GM12891 (cell line): Measurements from ENCODE around the gene FHAD1.
A peak's percentile ranks its signal among the peaks of the same experiment; 100 is the strongest.

Experiments used
- DNase-seq: peaks from one replicate; pipeline ENCODE4 v3.0.0; 2011; ENCODE audit warnings: low spot score; ENCODE audit not compliant: insufficient read length
- FAIRE-seq: peaks from 2 replicates; lab custom pipeline; 2011; peaks lifted over from hg19 to GRCh38; lab: Jason Lieb, UNC
- PAX5 ChIP-seq: IDR thresholded peaks from 2 replicates; pipeline ENCODE4 v1.6.1; 2011; ENCODE audit warnings: low read length, moderate library complexity, mild to moderate bottlenecking; ENCODE audit not compliant: insufficient read depth, severe bottlenecking
- POLR2A ChIP-seq: IDR thresholded peaks from 2 replicates; pipeline ENCODE4 v1.6.1; 2011; ENCODE audit warnings: low read depth, low read length, control low read depth
- POLR2AphosphoS5 ChIP-seq: IDR thresholded peaks from 2 replicates; pipeline ENCODE4 v1.6.1; 2011; ENCODE audit warnings: low read depth, low read length, control low read depth
- POU2F2 ChIP-seq: IDR thresholded peaks from 2 replicates; pipeline ENCODE4 v1.6.1; 2011; ENCODE audit warnings: low read depth, mild to moderate bottlenecking, control low read depth, low read length, moderate library complexity
- SPI1 ChIP-seq: IDR thresholded peaks from 2 replicates; pipeline ENCODE4 v1.6.1; 2011; ENCODE audit warnings: low read depth, low read length, control low read depth
- TAF1 ChIP-seq: IDR thresholded peaks from 2 replicates; pipeline ENCODE4 v1.6.1; 2011; ENCODE audit warnings: low read depth, low read length, control low read depth

The FHAD1 gene

DNA sequence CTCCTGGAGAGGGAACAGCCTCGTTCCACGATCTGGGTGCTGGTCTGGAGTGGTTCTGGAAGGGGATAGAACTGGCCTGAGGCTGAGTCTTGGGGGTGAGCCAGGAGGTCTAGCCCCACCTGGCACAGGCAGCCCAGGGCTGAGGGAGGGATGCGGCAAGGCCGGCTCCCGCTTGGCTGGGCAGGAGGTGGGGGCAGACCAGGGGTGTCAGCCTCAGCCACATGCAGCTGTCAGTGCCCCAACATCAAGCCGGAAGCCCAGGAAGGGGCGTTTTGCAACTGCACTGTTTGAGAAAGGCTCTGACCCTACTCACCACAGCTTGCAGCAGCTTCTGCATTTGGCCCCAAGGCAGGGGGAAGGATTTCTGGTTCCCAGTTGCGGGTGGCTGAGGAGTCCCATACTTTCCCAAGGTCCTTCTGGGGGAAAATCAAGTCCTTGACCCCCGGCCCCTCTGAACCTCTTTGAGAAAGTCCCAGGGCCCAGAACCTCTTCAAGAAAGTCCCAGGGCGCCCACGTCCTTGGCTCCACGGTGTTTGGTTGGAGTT lies 164.6 kb downstream of the FHAD1 start:
- TF ChIP-seq PAX5 (no peak), POLR2AphosphoS5 (no peak), POLR2A (no peak), TAF1 (no peak), POU2F2 (no peak), SPI1 (no peak)
- peak; percentile 74 for DNase-seq
- peak; percentile 94 for FAIRE-seq

DNA sequence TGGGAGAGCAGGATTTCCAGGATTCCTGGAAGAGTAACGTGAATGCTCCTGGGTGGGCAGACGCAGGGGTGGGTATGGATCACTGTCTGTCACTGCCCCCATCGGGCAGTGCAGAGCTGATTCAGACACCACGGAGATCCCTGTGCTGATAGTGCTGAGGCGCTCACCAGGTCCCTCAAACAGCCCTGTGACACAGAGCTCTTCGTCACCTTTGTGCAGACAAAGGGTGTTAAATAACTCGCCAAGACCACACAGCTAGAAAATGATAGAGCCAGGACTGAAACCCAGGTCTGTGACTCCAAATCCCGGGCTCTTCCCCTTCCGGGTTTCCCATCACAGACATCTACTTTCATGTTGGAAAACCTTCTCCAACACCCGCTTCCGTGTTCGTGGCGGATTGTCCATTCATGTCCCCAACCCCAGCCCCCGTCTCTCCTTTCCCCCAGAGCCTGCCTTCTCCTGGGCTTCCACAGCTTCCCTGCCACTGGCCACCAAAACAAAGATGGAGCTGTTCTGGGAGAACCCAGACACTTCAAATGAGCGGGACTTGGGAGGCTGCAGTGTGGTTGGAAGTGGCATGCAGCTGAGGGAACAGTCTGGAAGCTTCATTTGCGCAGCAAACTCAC lies 165.3 kb downstream of the FHAD1 start:
- TF ChIP-seq POLR2AphosphoS5 (no peak), POLR2A (no peak), PAX5 (no peak), POU2F2 (no peak), SPI1 (no peak), TAF1 (no peak)
- DNase-seq (no peak), FAIRE-seq (peak; percentile 64)

DNA sequence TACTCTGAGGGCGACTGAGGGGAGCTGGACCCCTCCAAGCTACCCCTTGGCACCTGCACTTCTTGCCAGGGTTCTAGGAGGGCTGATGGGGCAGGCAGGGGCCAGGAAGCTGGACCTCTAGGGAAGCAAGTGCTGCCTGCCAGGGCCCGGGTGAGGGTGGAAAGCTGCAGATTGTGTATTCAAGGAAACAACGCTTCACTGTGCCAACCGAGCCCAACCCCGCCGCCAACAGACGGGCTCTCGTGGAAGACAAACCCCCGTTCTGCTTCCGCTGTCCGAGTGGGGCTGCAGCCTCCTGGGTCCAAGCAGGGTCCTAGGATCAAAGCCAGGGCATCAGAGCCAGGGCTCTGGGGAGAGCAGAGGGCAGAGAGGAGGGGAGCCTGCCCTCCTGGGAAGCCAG lies 165.8 kb downstream of the FHAD1 start:
- FAIRE-seq: no peak
- TF ChIP-seq PAX5 (no peak), POLR2A (no peak), TAF1 (no peak), SPI1 (no peak), POLR2AphosphoS5 (no peak), POU2F2 (no peak)
- DNase-seq: no peak

DNA sequence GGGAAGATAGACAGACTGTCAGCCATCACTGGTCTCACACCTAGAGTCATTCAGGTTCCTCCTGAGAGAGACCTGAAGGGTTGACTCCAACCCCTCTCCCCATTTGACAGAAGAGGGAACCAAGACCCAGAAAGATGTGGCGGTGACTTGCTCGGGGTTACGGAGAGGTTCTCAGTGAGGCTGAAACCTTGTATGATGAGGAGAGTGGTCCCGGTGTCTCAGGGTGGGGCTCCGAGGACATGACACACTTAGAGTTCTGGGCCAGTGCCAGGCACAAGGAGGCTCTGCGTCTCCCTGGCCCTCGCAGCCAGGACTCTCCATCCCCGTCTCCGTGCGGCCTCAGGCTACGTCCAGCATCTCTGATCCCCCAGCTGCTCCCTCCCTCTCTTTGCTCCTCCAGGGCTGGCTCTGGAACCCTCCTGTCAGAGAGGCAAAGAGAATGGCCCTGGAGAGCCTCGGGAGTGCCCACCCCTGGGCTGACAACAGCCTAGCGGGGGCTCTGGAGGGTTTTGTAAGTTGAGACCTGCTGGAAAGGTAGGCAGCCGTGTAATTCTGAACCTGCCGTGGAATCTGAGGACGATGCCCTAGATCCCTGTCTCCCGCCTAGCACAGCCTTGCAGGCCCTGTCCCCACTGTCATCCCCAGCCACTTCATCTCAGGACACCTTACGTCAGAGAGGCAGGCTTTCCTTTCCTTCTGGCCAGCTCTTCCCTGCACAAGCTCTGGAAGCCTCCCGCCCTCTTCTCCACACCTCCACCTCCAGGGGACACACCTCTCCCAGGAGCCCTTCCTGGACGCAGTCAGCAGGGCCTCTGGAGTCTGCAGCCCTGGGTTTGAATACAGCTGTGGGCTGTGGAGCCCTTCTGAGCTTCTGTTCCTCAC lies 166.8 kb downstream of the FHAD1 start:
- no peak for TF ChIP-seq POLR2AphosphoS5
- no peak for TF ChIP-seq PAX5
- TF ChIP-seq TAF1: no peak
- TF ChIP-seq POU2F2: no peak
- no peak for TF ChIP-seq SPI1
- TF ChIP-seq POLR2A: no peak
- no peak for DNase-seq
- FAIRE-seq: no peak

DNA sequence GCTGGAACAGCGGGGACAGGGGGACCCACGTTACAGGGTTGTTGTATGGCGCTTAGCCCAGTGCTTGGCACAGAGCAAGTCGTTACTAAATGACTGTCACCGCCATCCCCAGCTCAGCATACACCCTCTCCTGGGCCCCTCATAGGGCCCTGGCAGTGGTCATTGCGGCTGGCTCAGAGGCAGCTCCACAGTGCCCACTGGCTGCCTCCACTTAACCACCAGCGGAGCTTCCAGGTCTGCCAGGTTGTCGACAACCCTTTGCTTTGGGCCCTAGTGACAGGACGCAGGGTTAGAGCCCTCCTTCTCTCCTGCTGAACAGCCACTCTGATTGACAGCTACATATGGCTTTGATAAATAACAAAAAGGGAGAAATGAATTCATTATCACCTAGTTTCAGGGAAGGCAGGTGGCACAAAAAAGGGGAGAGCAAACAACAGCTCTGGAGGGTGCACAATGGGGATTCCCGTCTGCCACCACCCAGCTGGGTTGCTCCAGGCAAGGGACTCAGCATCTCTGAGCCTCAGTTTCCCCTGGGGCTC lies 167.5 kb downstream of the FHAD1 start:
- no peak for FAIRE-seq
- no peak for TF ChIP-seq POLR2A
- TF ChIP-seq SPI1: no peak
- no peak for TF ChIP-seq PAX5
- no peak for TF ChIP-seq POU2F2
- no peak for TF ChIP-seq POLR2AphosphoS5
- TF ChIP-seq TAF1: no peak
- DNase-seq: no peak

DNA sequence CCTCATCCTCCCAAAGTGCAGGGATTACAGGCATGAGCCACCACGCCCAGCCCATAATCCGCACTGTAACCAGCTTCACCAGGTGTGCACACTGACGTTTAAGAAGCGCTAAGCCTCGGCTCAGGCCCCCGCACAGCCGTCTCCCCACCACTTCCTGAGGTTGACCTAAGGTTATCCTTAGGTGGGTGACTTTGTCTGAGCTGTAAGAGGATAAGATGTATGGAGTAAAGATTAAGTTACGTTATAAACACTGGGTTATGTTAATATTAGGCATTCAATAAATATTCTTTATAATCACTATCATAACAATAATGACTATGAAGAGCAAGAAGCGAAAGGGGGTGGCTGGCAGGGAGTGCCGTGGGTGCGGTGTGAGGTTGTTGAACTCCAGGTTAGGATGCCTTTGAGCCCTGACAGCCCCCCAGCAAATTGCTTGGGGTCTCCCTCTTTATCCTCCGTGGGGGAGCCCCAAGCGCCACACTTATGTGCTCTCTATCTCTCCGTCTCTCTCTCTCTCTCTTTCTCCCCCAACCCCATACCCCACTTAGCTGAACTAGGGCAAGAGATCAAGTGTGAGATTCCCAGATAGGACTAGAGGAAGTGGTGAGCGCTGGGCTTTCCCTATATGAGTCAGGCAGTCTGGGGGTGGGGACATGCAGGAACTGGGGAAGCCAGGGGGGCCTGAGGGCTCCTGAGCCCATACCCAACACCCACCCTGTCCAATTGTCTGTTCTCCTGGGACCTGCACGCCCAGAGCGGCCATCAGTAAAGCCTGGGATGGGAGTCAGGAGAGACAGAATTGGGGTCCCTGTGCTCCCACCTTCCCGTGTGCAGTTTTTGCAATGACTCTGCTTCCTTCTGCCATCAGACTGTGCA lies 170.3 kb downstream of the FHAD1 start:
- no peak for TF ChIP-seq POLR2AphosphoS5
- no peak for TF ChIP-seq POLR2A
- peak; percentile 82 for TF ChIP-seq SPI1
- TF ChIP-seq PAX5: no peak
- no peak for DNase-seq
- peak; percentile 78 for FAIRE-seq

DNA sequence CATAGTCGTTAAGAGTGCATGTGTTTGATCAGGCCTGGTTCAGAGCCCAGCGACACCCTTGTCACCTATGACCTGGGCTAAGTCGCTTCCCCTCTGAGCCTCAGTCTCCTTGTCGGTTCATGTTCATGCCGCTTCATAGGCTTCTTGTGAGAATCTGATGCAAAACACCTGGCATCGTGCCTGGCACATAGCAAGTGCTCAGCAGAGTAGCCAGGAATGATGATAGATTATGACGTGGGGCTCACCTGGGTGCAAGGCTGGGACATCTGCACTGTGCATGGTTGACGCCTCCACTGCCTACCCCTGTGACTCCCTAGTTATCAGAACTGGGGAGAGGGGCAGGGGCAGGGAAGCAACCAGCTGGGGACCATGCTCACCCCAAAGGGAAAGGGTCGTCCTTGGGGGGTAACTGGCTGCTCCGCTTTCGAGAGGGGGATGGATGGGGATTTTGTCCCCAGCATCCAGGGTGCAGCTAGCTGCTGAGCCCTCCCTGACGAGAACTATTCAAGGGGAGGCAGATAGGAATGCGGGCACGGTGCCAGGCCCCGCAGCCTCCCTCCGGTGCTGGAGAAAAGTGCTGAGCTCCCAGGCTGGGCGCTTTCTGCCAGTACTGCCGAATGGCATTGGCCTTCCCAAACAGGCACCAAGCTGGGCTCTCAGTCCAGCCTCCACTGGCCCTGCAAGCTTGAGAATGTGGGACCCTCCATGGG lies 171.9 kb downstream of the FHAD1 start:
- TF ChIP-seq PAX5 (no peak), POU2F2 (no peak), POLR2AphosphoS5 (no peak), SPI1 (no peak), TAF1 (no peak), POLR2A (no peak)
- no peak for DNase-seq
- no peak for FAIRE-seq

DNA sequence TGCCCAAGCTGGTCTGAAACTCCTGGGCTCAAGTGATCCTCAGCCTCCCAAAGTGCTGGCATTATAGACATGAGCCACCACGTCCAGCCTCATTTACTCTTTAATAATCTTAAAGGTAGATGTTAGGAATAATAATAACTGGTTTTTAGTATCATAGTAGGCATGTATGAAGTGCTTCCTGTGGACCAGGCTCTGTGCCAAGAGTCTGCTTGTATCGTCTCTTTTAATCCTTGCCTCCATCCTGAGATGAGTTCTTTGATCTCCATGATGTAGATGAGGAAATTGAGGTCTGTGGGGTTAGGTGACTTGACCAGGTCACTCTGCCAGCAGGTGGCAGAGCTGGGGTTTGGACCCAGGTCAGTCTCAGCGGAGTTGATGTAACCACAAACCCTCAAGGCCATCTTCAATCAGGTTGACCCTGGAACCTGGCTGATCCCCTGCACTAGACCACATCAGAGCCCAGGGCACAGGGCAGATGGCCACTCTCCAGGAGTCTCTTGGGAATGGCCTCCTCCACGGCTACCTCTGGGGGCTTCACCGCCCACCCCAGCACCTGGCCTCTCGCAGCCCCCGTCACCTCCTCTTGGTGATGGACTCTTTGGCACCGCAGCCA lies 173.9 kb downstream of the FHAD1 start:
- FAIRE-seq (no peak), DNase-seq (no peak)
- TF ChIP-seq TAF1 (no peak), PAX5 (no peak), POLR2AphosphoS5 (no peak), POU2F2 (no peak), SPI1 (no peak), POLR2A (no peak)
